ENCODE measurements around the gene AQP12A.

AQP12A gene

GRCh38 chr2:240725671-240726070 is 34.0 kb downstream of the AQP12A start:
- DNase-seq, result peak; percentile 88

- no peak for DNase-seq
Measured at GRCh38 chr2:240726876-240727275, 35.2 kb downstream of the AQP12A start.

- DNase-seq, result no peak
Measured at GRCh38 chr2:240727439-240727838, 35.8 kb downstream of the AQP12A start.

- no peak for DNase-seq
Measured at GRCh38 chr2:240727913-240728312, 36.2 kb downstream of the AQP12A start.

- no peak for DNase-seq
Measured at GRCh38 chr2:240728361-240728760, 36.7 kb downstream of the AQP12A start.

- DNase-seq, result no peak
Measured at GRCh38 chr2:240728827-240729226, 37.2 kb downstream of the AQP12A start.

- no peak for DNase-seq
Measured at GRCh38 chr2:240730501-240731177, 39.0 kb downstream of the AQP12A start.

GRCh38 chr2:240731178-240731545 is 39.5 kb downstream of the AQP12A start:
- no peak for DNase-seq

- no peak for DNase-seq
Measured at GRCh38 chr2:240732184-240732583, 40.5 kb downstream of the AQP12A start.

- no peak for DNase-seq
Measured at GRCh38 chr2:240732911-240733622, 41.4 kb downstream of the AQP12A start.

- no peak for DNase-seq
Measured at GRCh38 chr2:240733803-240734495, 42.3 kb downstream of the AQP12A start.

- DNase-seq, result no peak
Measured at GRCh38 chr2:240734756-240735155, 43.1 kb downstream of the AQP12A start.

- DNase-seq, result no peak
Measured at GRCh38 chr2:240735476-240735875, 43.8 kb downstream of the AQP12A start.

- no peak for DNase-seq
Measured at GRCh38 chr2:240736281-240737250, 44.9 kb downstream of the AQP12A start.

- DNase-seq, result no peak
Measured at GRCh38 chr2:240737512-240737911, 45.8 kb downstream of the AQP12A start.

GRCh38 chr2:240737958-240738357 is 46.3 kb downstream of the AQP12A start:
- no peak for DNase-seq

GRCh38 chr2:240739797-240740196 is 48.1 kb downstream of the AQP12A start:
- DNase-seq, result no peak

GRCh38 chr2:240741091-240741490 is 49.4 kb downstream of the AQP12A start:
- DNase-seq, result no peak

- DNase-seq, result no peak
Measured at GRCh38 chr2:240742602-240743095, 51.0 kb downstream of the AQP12A start.

GRCh38 chr2:240745456-240745855 is 53.8 kb downstream of the AQP12A start:
- no peak for DNase-seq

GRCh38 chr2:240745962-240746361 is 54.3 kb downstream of the AQP12A start:
- no peak for DNase-seq

GRCh38 chr2:240746671-240747070 is 55.0 kb downstream of the AQP12A start:
- no peak for DNase-seq

GRCh38 chr2:240747256-240747655 is 55.6 kb downstream of the AQP12A start:
- no peak for DNase-seq

All from NCI-H524 treated with DMSO at 0.1 percent for 48 hours (cell line).